Hypothalamus (tissue), 51 donors: Measurements from ENCODE around the gene CD6.

Experiments used
- DNase-seq, 51 donors: peaks; one replicate each; lab custom pipeline; 2025; lab: John Stamatoyannopoulos, UW

Gene CD6

DNA sequence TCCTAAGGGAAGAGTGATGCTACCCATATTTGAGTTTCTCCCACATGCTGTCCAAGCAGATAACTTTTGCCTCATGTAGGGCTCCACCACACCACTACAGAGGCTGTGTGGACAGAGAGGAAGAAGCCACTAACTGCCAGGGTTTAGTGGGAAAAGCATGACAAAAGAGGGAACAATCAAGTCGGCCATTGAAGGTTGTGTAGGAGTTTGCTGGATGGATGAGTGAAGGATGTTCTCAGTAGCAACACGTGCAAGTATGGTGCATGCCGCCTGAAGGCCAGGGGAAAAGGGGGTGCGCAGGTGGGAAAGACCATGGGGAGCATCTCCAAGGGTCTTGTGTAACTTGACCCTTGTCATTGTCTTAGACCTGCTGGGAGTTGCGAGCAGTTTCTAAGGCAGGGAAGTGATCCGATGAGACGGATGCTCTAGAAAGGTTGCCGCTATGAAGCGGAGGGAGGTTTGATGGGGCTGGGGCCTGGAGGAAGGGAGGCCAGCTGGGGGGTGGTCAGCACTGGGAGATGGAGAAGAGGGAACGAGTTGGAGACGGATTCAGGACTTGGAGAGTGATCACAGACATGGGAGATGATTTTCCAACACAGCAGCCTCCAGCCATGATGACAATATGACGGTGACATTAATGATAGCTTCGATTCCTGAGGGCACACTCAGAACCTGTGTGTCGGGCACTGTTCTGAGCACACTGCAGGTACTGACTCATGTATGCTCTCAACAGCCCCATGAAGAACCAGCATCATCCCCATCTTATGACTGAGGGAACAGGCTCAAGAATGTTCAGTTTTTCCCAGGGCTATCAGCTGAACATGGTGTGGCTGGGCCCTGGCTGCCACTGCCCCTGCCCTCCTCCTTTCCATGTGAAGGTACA, 53.7 kb downstream of the CD6 start:
- no peak for DNase-seq

DNA sequence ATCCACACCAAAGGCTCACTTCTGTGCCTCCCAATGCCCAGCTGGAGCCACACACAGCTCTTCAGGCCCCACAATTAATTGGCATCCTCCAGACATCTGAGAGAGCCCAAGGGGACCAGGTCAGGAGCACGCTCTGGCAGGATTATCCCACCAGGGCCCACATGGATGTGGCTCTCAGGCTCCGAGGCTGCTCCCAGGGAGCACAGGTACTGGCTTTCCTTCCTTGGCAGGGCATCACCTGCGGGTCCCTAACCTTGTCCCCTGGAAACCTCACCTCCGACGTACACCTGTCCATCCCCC, 54.3 kb downstream of the CD6 start:
- DNase-seq, result no peak

DNA sequence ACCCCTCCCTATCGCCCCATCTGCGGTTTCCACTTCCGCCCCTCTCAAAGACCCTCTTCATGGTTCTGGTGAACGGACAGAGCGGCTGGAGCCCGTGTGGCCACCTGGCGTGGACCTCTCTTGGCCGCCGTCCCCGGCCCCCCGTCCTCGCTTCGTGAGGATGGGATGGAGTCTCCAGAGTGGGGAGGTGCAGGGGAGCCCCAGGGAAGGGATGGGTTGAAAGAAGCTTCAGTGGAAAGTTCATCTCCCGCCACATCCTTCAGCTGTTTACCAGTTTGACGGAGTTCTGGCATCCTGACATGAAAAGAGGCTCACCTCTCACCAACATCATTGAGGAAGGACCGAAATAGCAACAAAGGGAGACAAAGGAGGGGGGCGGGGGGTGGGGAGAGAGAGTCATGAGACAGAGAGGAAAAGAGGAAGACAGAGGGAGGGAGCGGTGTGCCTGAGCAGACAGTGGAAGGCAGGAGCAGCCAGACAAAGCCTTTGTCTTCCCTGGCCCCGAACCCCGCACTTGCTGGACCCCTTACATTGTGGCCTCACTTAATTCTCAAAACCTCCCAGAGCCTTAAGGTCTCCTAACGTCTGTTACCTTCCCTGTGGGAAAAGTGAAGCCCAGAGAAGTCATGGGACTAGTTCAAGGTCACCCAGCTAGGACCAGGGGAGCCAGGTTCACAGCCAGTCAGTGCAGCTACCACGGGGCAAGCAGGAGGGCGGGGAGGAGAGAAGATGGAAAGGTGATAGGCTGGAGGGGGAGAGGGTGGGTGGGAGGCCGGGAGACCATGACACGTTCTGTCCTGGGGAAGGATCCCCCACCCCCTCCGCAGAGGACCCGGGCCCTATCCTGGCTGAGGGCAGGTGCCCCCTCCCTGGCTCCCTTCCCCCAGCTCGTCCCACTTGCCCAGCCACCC, 54.9 kb downstream of the CD6 start:
- peak in 3 of 51 donors; percentile 10 to 21 (median 16) for DNase-seq

DNA sequence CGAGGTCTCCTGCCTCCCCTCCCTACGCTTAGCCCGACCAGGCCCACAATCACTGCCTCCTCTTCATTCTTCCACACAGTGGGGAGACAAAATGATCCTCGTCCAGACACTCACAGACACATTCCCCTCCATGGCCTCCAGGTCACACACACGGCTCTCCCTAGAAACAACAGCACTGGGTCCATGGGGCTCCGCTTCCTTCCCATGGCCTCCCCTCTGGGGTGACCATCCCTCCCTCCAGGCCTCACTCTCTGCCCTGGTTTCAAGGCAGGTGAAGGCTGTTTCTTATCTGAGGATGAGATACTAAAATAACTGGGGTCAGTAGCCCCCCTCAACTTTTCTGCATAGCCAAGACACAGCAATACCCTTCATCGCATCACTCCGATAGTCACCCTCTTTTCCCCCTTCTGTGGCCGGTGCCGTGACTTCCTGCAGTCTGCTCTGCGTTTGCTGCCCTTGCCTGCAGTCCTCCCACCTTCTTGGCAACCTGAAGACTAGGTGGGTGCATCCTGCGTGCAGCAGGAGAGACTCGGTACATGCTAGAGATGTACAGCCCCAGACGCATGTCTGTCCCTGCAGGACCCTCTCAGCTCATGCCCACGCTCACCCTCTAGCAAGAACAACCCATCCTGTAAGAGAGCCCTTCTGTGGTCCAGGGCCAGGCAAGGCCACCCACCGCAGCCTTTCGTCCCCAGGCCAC, 55.8 kb downstream of the CD6 start:
- DNase-seq, result no peak

DNA sequence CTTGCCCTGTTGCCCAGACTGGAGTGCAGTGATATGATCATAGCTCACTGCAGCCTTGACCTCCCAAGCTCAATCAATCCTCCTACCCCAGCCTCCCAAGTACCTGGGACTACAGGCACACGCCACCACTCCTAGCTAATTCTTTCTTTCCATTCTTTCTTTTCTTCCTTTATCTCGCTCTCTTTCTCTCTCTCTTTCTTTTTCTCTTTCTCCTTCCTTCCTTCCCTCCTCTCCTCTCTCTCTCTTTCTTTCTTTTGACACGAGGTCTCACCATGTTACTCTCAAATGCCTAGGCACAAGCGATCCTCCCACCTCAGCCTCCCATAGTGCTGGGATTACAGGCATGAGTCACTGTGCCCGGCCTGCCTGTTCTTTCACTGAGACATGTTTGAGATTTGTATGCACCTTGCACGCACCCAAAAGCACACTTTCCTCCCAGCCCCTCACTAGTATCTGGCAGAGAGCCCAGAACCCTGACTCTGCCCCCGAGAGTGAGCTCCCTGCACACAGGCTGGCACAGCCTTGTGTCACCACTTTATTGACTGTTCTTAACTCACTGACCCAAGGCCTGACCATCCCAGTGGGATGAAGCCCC, 56.8 kb downstream of the CD6 start:
- no peak for DNase-seq

DNA sequence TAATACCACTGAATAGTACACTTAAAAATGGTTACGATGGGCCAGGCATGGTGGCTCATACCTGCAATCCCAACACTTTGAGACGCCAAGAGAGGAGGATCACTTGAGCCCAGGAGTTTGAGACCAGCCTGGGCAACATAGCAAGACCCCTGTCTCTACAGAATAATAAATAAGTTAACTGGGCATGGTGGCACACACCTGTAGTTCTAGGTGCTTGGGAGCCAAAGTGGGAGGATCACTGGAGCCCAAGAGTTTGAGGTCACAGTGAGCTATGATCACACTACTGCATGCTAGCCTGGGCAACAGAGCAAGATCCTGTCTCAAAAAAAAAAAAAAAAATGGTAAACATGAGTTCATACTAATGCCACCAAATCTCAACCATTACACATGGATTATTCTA, 61.3 kb downstream of the CD6 start:
- no peak for DNase-seq

DNA sequence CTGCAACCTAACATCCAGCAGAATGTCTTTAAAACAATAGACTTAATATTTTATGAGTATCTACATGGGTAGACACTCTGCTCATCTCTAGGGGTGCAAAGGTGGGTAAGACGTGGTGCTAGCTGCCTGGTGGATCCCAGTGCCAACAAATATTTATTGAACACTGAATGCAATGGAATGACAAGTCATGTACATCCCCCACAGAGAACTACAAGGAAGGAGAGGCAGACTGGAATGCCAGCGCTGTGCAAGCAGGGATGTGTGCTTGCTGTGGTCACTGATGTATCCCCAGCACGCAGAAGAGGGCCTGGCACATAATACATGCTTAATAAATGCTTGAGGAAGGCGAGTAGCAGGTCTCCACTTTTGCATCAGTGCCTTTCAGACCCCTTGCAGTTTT, 61.9 kb downstream of the CD6 start:
- no peak for DNase-seq

DNA sequence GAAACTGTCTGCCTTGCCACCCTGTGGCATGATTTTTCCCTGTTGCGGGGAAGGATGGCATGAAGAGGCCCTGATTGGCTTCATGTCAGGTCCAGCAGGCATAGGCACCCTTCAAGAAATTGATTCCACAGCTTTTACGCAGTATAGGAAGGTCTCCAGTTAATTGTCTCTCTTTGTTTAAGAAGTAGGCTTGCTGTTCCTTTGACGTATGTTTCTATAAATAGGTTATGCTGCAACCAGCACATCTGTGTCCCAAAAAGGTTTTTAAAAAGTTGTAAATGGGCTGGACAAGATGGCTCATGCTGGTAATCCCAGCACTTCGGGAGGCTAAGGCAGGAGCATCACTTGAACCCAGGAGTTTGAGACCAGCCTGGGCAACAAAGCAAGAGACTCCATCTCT, 62.6 kb downstream of the CD6 start:
- no peak for DNase-seq

DNA sequence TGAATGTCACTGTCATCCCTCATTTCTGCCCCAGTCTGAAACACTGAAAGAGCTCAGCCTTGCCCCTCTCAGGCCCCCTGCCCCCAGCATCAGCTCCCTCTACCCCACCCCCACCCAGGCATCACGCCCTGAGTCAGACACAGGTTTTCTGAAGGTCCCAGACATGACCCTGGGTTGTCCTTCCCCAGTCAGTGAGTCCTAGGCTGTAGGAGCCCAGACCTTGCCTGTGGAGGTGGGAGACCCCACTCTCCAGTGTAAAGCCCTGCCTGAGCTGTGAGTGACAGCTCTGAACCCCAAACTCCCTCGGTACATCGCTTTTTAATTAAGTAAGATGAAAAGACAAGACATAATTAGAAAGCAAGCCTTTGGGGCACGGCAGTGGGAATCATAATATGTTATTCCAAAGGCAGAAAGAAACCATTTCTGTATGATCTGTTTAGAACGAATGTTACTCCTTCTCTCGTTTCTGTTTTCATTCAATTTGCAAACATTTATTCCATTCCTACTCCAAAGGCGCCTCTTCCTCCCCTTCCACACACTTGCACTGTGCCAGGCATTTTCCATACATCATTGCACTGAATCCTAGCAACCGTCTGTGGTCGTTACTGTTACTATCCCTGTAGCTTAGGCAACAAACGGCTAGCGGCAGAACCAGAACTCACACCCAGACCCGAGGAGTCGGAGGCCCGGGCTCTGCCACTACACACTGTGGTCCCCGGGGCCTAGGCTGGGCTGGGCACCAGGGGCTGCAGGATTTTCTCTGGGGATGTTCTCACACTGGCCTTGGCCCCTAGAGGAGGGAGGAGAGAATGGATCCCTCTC, 63.4 kb downstream of the CD6 start:
- DNase-seq, result no peak

DNA sequence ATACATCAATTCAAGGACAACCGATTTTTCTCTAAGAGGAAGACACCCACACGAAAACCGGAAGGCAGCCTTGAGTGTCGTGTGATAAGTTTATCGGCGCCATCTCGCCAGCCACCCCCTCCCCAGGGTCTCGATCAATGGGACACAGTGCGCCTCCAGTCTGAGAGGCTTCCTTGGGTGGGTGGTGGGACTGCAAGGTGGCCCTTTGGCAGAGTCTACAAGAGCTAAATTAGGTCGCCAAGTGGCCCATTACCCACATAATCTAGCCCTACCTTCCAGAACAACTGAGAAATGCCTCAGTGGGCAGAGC, 64.0 kb downstream of the CD6 start:
- DNase-seq, result no peak

DNA sequence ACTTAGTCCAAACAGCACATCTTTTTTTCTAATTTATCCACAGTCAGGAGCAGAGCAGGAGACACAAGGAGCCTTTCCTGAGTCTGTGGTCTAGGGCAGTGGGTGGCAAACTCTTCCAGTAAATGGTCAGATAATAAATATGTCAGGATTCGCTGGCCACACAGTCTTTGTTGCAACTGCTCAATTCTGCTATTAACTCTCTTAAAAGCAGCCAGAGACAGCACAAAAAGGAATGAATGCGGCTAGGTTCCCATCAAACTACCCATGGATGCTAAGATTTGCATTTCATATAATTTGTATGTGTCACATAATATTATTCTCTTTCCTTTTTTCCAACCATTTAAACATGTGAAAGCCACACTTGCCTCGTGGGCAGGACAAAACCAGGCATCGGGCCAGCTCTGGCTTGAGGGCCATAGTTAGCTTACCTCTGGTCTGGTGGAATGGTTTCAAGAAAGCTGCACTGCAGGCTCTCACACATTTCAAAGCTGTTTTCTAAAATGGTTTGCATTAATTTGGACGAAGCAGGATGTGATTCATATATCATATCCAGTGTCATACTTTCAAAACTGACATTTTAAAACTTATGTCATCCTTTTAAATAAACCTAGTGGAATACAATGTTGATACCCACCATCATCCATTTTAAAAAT, 66.1 kb downstream of the CD6 start:
- DNase-seq, result peak in 1 of 51 donors; percentile 27

DNA sequence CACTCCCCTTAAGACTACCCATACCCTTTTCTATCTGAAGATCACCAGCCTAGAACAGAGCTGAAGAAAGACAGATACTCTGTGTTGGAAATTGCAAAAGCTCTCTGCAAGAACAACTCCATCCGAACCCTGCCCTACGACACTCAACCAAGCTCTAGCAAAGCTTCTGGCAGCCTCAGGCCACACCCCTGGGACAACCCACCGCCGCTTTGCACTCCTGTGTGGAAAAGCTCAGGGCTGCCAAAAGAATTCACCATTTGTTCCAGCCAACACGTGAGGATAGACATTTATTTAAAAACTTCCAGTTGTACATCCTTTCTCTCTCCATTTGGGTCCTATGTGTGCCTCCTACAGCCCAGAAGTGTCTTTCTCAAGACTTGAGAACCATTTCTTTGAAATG, 68.4 kb downstream of the CD6 start:
- no peak for DNase-seq

DNA sequence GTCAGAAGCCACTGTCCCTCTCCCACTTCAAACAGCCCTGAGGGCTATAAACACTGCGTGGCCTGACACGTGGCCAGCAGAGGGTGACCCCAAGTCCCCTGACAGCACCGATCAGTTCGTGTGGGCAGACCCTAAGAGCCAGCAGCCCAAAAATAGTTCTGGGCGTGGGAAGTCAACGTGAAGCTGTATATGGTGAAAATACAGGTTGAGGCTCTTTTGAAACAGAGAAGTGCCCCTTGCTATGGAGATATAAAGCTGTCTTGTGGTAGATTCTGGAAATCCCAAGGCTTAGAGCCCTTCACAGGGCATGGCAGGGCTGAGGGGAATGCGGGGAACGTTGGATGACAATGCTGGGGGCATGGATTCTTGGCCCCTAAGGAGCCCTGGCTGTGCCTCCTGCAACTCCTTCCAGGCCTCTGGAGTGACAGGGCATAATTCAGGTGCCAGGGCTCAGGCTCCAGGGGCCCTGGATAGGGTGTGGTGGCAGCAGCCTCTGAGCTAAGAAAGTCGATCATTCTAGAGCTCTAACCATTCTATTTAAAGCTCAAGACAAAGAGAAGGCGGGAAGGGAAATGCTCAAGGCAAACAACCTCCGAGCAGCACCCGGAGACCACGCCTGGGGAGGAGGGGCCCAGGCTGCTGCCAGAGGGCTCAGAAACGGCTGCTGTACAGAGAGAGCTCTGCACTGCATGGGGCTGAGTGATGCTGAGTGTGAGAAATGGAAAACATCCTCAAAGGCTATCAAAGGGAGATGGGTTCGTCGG, 70.5 kb downstream of the CD6 start:
- peak in 9 of 51 donors; percentile 10 to 33 (median 23) for DNase-seq

DNA sequence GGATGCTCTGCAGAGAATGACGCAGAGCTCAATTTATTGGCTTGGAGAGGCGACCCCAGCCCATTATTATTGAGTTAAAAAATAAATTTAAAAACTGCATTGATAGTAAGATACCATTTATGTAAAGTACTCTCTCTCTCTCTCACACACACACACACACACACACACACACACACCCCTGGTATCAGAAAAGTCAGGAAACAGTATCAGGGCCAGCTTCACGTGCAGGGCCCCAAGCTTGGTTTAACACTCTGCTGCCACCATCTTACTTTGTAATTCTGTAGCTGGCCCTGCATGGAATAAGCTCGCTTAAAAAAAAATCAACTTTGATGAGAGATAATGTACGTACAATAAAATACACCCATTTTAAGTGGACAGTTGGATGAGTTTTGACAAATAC, 71.1 kb downstream of the CD6 start:
- no peak for DNase-seq

DNA sequence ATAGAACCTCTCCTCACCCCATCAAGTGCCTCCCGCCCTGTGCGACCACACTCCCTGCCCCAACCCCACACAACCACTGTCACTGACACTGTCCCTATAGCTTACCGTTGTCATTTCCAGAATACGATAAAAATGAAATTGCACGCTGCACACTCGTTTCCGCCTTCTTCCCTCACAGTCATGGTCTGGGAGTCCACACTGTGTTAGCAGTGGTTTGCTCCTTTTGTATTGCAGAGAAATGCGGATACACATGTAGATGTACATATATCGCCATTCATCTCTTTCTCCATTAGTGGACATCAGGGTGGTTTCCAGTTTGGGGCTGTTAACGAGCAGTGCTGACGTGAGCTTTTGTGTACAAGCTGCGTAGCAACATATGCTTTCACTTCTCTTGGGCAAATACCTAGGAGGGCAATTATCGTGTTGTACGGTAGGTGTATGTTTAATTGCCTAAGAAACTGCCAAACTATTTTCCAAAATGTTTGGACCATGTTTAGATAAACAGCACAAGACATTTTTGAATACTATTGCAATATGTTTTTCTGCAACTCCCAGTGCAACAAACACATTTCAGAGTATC, 71.6 kb downstream of the CD6 start:
- no peak for DNase-seq

DNA sequence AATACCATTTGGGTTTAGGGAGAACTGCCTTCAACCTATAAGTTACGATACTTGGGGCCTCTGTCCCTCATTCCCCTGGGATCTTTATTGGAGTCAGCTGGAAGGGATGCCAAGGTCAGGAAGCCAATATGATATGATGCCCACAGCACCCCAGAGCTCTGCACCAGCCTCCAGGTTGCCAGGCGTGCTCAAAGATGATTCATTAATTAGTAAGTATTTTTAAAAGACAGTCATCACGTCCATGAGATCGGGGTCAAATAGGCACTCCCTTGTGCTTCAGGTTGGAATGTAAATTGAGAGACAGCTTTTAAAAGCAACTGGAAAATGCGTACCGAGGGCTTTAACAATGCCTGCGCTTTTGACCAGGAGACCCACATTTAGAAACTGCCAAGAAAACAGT, 73.8 kb downstream of the CD6 start:
- no peak for DNase-seq

DNA sequence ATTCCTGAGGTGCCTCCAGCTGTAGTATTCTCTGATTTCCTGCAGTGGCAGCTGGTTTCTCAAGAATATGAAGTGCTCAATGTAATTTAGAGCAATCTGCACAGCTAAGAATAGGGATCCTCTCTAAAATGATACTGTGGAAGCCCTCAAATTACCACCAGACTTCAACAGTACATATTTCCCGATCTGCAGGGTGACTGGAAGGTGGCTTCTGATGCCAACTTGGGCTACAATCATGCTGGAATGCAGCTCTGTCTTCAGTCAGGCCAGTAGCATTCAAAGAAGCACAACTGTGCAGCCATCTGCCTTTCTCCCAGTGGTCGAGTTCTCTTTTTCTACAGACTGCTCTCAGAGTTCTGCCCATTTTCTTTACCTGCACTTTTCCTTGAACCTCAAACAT, 75.4 kb downstream of the CD6 start:
- no peak for DNase-seq

DNA sequence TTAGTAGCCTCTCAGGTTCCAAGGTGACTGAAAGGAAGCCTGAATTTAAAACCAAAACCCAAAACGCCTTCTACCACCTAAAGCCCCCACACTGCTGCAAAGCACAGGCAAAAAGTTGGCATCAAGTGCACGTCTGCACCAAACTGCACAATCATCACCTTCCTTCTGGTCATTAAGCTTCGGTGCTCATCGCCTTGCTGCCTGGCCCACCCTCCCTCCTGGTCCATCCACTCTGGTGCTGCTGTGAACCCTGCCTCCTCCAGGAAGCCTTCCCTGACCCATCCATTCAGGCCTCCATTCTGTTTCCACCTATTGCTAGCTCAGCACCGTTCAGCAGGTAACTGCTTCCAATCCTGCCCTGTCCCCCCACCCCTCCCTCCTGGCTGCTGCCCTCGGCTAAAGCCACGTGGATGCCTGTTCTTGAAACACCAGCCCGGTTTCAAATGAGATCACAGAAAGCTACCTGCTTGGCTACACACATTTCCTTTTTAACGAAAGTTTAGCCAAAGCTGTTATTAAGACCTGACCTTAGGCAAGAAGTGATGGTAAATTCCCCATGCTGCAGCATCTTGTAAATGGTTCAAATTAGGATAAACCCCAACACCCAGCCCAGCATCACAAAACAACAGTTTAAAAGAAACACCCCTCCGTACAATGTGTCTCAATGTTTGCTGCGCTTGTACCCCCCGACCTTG, 77.0 kb downstream of the CD6 start:
- DNase-seq, result no peak
